ENCODE measurements around the gene DHRS7B.

Gene DHRS7B

GRCh38 chr17:21214777-21215541, 88.2 kb downstream of the DHRS7B start:
- H4K91ac ChIP-seq (ENCODE audit: low read length): peak overlapping the region; percentile 83
- peaks cover 13% of the 10 kb centered on the region for H3K4me1 ChIP-seq (ENCODE audit: control insufficient read depth, insufficient read depth, low read depth, low read length)

DNA sequence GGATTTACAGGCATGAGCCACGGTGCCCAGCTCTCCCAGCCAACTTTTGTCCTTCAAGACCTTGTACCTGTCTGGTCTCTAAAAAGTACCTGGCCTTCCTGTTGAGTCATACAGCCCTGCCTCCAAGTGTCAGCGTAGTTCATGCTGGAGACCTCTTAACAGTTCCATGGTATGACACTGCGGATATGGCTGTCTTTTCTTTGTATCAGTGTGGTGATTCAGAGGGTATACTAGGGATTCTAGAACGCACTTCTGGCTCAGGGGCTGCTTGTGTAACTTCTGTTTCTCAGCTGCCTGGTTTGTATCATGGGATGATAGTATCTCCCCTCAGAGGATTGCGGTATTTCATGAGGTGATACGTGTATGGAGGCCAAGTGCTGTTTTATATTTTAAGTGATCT, 89.2 kb downstream of the DHRS7B start:
- 87% methylated on average over 4 of the region's 6 CpGs for WGBS
- no peak overlapping the region for H2BK5ac ChIP-seq (ENCODE audit: low read depth, low read length, poor library complexity, severe bottlenecking)
- H3K18ac ChIP-seq (ENCODE audit: low read depth in 1 of 2, low read length in 2 of 2): no peak overlapping the region
- H3K27me3 ChIP-seq (ENCODE audit: control insufficient read depth in 1 of 2, insufficient read depth in 1 of 2, low read length in 2 of 2): no peaks in the 10 kb centered on the region
- peaks cover 24% of the 10 kb centered on the region for H3K79me1 ChIP-seq (replicated peaks; ENCODE audit: low read length, poor library complexity, severe bottlenecking)
- H2AK5ac ChIP-seq (ENCODE audit: low read length, severe bottlenecking): no peak overlapping the region
- no peak overlapping the region for H2BK12ac ChIP-seq (ENCODE audit: low read length in 2 of 2)
- H3K9ac ChIP-seq (ENCODE audit: low read length): no peak overlapping the region
- no peaks in the 10 kb centered on the region for H3K9me3 ChIP-seq (ENCODE audit: control insufficient read depth, low read length)
- H3K4me3 ChIP-seq (ENCODE audit: insufficient read depth in 1 of 2, low read depth in 1 of 2, low read length in 2 of 2): no peak overlapping the region
- H4K8ac ChIP-seq (ENCODE audit: low read length): no peak overlapping the region
- peaks cover 13% of the 10 kb centered on the region for H3K4me1 ChIP-seq (ENCODE audit: control insufficient read depth, insufficient read depth, low read depth, low read length)
- no peak overlapping the region for H2AFZ ChIP-seq (ENCODE audit: low read depth, low read length)
- H3K14ac ChIP-seq (ENCODE audit: low read length in 2 of 2): no peak overlapping the region
- H2BK15ac ChIP-seq (ENCODE audit: low read depth, poor library complexity, severe bottlenecking): no peak overlapping the region
- no peak overlapping the region for H3K4me2 ChIP-seq (ENCODE audit: low read length, poor library complexity, severe bottlenecking)
- no peak overlapping the region for H3K27ac ChIP-seq (ENCODE audit: low read length, poor library complexity, severe bottlenecking)
- H3K36me3 ChIP-seq (ENCODE audit: control insufficient read depth in 1 of 2, insufficient read depth in 2 of 2, low read depth in 1 of 2, low read length in 2 of 2): peaks cover 2 to 12% of the 10 kb centered on the region in 2 experiments
- H2BK120ac ChIP-seq (ENCODE audit: low read depth, low read length): no peak overlapping the region
- peak; percentile 34 for DNase-seq
- H4K91ac ChIP-seq (ENCODE audit: low read length): no peak overlapping the region
- no peak overlapping the region for H3K23ac ChIP-seq (ENCODE audit: low read length in 2 of 2)
- H3K4ac ChIP-seq (ENCODE audit: low read depth in 1 of 2, low read length in 2 of 2): no peak overlapping the region

More at GRCh38 chr17:21214777-21215541, 88.2 kb downstream of the DHRS7B start:
- DNase-seq: peak; percentile 50
- WGBS: 7% methylated on average over 23 of the region's 23 CpGs
- peak overlapping the region; percentile 72 for H3K27ac ChIP-seq (ENCODE audit: low read length, poor library complexity, severe bottlenecking)
- peak overlapping the region; percentile 74 to 96 for H3K4me3 ChIP-seq (ENCODE audit: insufficient read depth in 1 of 2, low read depth in 1 of 2, low read length in 2 of 2)
- peak overlapping the region in 1 of 2 experiments; percentile 79 for H3K23ac ChIP-seq (ENCODE audit: low read length in 2 of 2)
- no peak overlapping the region for H2BK15ac ChIP-seq (ENCODE audit: low read depth, poor library complexity, severe bottlenecking)
- H4K8ac ChIP-seq (ENCODE audit: low read length): peak overlapping the region; percentile 91
- peak overlapping the region in 1 of 2 experiments; percentile 49 for H2BK12ac ChIP-seq (ENCODE audit: low read length in 2 of 2)
- H3K9me3 ChIP-seq (ENCODE audit: control insufficient read depth, low read length): no peaks in the 10 kb centered on the region
- peak overlapping the region; percentile 43 for H2AFZ ChIP-seq (ENCODE audit: low read depth, low read length)
- peak overlapping the region in 1 of 2 experiments; percentile 83 for H3K14ac ChIP-seq (ENCODE audit: low read length in 2 of 2)
- peak overlapping the region; percentile 66 to 91 for H3K4ac ChIP-seq (ENCODE audit: low read depth in 1 of 2, low read length in 2 of 2)
- H2BK5ac ChIP-seq (ENCODE audit: low read depth, low read length, poor library complexity, severe bottlenecking): no peak overlapping the region
- H3K27me3 ChIP-seq (ENCODE audit: control insufficient read depth in 1 of 2, insufficient read depth in 1 of 2, low read length in 2 of 2): no peaks in the 10 kb centered on the region
- peak overlapping the region; percentile 97 for H3K9ac ChIP-seq (ENCODE audit: low read length)
- H3K36me3 ChIP-seq (ENCODE audit: control insufficient read depth in 1 of 2, insufficient read depth in 2 of 2, low read depth in 1 of 2, low read length in 2 of 2): peaks cover 8 to 18% of the 10 kb centered on the region in 2 experiments
- peak overlapping the region; percentile 69 for H3K4me2 ChIP-seq (ENCODE audit: low read length, poor library complexity, severe bottlenecking)
- H2BK120ac ChIP-seq (ENCODE audit: low read depth, low read length): no peak overlapping the region
- H3K79me1 ChIP-seq (replicated peaks; ENCODE audit: low read length, poor library complexity, severe bottlenecking): peaks cover 22% of the 10 kb centered on the region
- H2AK5ac ChIP-seq (ENCODE audit: low read length, severe bottlenecking): no peak overlapping the region
- H3K18ac ChIP-seq (ENCODE audit: low read depth in 1 of 2, low read length in 2 of 2): peak overlapping the region; percentile 34 to 88

- no peak for DNase-seq
- Histone ChIP-seq H3K27ac (ENCODE audit: low read length, poor library complexity, severe bottlenecking) (no peak overlapping the region), H3K9me3 (ENCODE audit: control insufficient read depth, low read length) (peaks cover under 1% of the 10 kb centered on the region), H2BK12ac (ENCODE audit: low read length in 2 of 2) (no peak overlapping the region), H3K27me3 (ENCODE audit: control insufficient read depth in 1 of 2, insufficient read depth in 1 of 2, low read length in 2 of 2) (no peaks in the 10 kb centered on the region), H3K4me1 (ENCODE audit: control insufficient read depth, insufficient read depth, low read depth, low read length) (peaks cover 6% of the 10 kb centered on the region), H3K23ac (ENCODE audit: low read length in 2 of 2) (no peak overlapping the region), H2BK15ac (ENCODE audit: low read depth, poor library complexity, severe bottlenecking) (no peak overlapping the region), H4K91ac (ENCODE audit: low read length) (no peak overlapping the region), H2AK5ac (ENCODE audit: low read length, severe bottlenecking) (no peak overlapping the region), H2BK120ac (ENCODE audit: low read depth, low read length) (no peak overlapping the region), H3K4me3 (ENCODE audit: insufficient read depth in 1 of 2, low read depth in 1 of 2, low read length in 2 of 2) (no peak overlapping the region), H3K4ac (ENCODE audit: low read depth in 1 of 2, low read length in 2 of 2) (no peak overlapping the region), H3K18ac (ENCODE audit: low read depth in 1 of 2, low read length in 2 of 2) (no peak overlapping the region), H4K8ac (ENCODE audit: low read length) (no peak overlapping the region), H3K36me3 (ENCODE audit: control insufficient read depth in 1 of 2, insufficient read depth in 2 of 2, low read depth in 1 of 2, low read length in 2 of 2) (peaks cover 13 to 16% of the 10 kb centered on the region in 2 experiments), H3K4me2 (ENCODE audit: low read length, poor library complexity, severe bottlenecking) (no peak overlapping the region), H2BK5ac (ENCODE audit: low read depth, low read length, poor library complexity, severe bottlenecking) (no peak overlapping the region), H3K79me1 (replicated peaks; ENCODE audit: low read length, poor library complexity, severe bottlenecking) (peaks cover 30% of the 10 kb centered on the region), H3K9ac (ENCODE audit: low read length) (no peak overlapping the region), H3K14ac (ENCODE audit: low read length in 2 of 2) (no peak overlapping the region), H2AFZ (ENCODE audit: low read depth, low read length) (no peak overlapping the region)
- WGBS: 95% methylated on average over 1 of the region's 1 CpG
Measured at GRCh38 chr17:21217346-21217745, 90.6 kb downstream of the DHRS7B start.

DNA sequence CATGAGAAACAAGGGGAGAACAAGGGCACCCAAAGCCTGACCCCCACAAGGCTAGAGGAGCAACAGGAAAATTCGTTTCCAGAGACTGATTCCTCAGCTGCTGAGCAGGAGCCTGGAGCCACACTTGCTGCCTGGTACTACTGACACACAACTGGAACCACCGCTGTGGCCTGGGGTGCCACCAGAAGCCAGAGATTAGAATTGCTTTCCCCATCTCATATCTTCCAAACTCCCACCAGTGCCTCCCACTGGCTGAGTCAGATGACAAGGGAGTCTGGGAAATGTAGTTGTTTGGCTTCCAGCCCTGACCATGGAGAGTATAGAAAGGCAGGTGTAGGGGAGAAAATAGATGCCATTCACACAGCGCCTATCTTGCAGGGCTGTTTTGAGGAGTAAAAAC, 91.3 kb downstream of the DHRS7B start:
- H3K23ac ChIP-seq (ENCODE audit: low read length in 2 of 2): no peak overlapping the region
- H3K27ac ChIP-seq (ENCODE audit: low read length, poor library complexity, severe bottlenecking): no peak overlapping the region
- H3K9me3 ChIP-seq (ENCODE audit: control insufficient read depth, low read length): peaks cover 2% of the 10 kb centered on the region
- H4K8ac ChIP-seq (ENCODE audit: low read length): no peak overlapping the region
- H3K18ac ChIP-seq (ENCODE audit: low read depth in 1 of 2, low read length in 2 of 2): no peak overlapping the region
- H2BK15ac ChIP-seq (ENCODE audit: low read depth, poor library complexity, severe bottlenecking): no peak overlapping the region
- H3K14ac ChIP-seq (ENCODE audit: low read length in 2 of 2): no peak overlapping the region
- H3K4me3 ChIP-seq (ENCODE audit: insufficient read depth in 1 of 2, low read depth in 1 of 2, low read length in 2 of 2): no peak overlapping the region
- no peak overlapping the region for H3K9ac ChIP-seq (ENCODE audit: low read length)
- no peak overlapping the region for H2BK12ac ChIP-seq (ENCODE audit: low read length in 2 of 2)
- H3K79me1 ChIP-seq (replicated peaks; ENCODE audit: low read length, poor library complexity, severe bottlenecking): peaks cover 31% of the 10 kb centered on the region
- H3K4ac ChIP-seq (ENCODE audit: low read depth in 1 of 2, low read length in 2 of 2): no peak overlapping the region
- no peak overlapping the region for H2BK120ac ChIP-seq (ENCODE audit: low read depth, low read length)
- H3K4me1 ChIP-seq (ENCODE audit: control insufficient read depth, insufficient read depth, low read depth, low read length): peaks cover 6% of the 10 kb centered on the region
- no peak overlapping the region for H4K91ac ChIP-seq (ENCODE audit: low read length)
- no peak overlapping the region for H3K4me2 ChIP-seq (ENCODE audit: low read length, poor library complexity, severe bottlenecking)
- no peak for DNase-seq
- H3K27me3 ChIP-seq (ENCODE audit: control insufficient read depth in 1 of 2, insufficient read depth in 1 of 2, low read length in 2 of 2): no peaks in the 10 kb centered on the region
- H2BK5ac ChIP-seq (ENCODE audit: low read depth, low read length, poor library complexity, severe bottlenecking): no peak overlapping the region
- H3K36me3 ChIP-seq (ENCODE audit: control insufficient read depth in 1 of 2, insufficient read depth in 2 of 2, low read depth in 1 of 2, low read length in 2 of 2): peaks cover 21 to 23% of the 10 kb centered on the region in 2 experiments
- no peak overlapping the region for H2AFZ ChIP-seq (ENCODE audit: low read depth, low read length)
- no peak overlapping the region for H2AK5ac ChIP-seq (ENCODE audit: low read length, severe bottlenecking)
- WGBS: 57% methylated on average over 1 of the region's 3 CpGs

Measured in mesenchymal stem cell (in vitro differentiated cells and primary cell).